Embryonic facial prominence (tissue), 1 donor: ENCODE results near the gene KCNJ5.

ENCODE experiments used
- DNase-seq: peaks from one replicate; pipeline ENCODE4 v3.0.0-alpha.2; 2016; ENCODE audit errors: extremely low spot score

KCNJ5 gene

GRCh38 chr11:128890543-128891368 lies at the start of gene KCNJ5:
TSS of gene KCNJ5 (plus strand) at chr11:128891356. CDS start at chr11:128911274, 19,918 bp downstream.
- no peak for DNase-seq

DNA sequence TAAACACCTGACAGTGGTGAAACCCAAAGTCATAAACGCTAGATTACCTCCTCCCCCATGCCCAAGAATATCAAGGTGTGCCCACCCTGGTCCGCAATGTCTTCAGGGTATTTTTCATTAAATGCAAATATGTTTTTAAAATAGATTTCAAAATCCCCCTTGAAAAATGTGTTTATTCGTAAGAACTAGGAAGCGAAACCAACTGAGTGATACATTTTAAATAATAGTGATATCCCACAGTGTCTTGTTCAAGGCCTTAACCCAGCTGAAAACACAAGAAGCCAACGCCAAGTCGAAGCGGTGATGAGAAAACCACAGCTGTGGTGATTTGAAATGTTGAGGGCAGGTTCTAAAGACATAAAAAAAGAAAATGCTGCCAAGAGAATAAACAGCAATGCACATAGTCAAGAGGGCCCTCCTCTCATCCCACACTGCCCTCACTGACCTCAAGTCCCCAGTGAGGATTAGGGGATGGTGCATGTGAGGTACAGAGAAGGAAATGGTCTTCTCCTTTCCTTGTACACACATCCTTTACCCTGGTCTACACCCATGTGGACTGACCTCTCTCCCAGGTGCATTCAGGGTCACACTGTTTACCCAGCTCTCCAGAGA lies 49.6 kb upstream of the KCNJ5 start:
- DNase-seq: no peak

DNA sequence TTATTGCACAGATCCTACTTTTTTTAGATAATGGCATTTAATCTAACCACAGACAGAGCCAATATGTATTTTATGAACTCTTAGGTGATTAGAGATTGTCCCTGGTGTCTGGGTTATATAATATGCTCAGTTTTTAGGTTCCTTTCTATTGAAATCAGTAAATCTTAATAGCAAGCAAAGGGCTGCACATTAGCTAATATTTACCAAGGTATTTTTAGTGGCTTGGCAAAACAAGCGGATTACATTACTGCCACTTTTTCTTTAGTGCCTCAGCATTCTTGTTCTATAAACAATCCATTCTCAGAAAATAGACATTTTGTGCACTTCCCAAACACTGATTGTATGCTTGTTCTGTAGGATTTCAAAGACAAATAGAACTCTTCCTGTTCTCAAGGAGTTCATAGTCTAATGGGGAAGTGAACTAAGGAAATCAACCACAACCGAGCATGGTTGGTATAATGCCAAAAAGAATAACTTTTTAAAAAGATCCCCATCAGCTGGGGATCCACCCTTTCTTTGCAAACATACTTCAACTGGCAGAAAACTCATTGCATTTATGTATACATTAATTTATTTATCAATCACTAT lies 47.9 kb upstream of the KCNJ5 start:
- no peak for DNase-seq

DNA sequence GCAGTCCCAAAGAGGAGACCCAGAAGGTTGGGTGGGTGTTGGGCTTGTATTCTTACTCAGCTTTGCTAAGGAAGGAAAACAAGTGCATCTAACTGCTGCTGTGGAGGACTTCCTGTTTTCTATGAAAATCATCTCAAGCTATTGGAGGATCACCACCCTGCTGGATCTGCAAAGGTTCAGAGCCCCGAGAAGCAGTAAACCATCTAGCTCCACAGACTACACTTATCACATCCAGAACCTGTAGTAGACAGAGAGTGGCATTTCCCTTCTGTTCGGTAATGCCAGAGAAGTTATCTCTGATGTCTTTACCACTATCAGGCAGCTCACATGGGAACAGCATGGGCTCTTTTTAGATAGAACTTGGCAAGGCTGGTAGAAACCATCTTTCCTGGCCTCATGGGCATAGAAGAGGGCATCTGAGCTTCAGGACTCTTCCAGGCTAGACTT lies 45.8 kb upstream of the KCNJ5 start:
- no peak for DNase-seq

GRCh38 chr11:128846985-128847384 lies 44.2 kb upstream of the KCNJ5 start:
- no peak for DNase-seq

DNA sequence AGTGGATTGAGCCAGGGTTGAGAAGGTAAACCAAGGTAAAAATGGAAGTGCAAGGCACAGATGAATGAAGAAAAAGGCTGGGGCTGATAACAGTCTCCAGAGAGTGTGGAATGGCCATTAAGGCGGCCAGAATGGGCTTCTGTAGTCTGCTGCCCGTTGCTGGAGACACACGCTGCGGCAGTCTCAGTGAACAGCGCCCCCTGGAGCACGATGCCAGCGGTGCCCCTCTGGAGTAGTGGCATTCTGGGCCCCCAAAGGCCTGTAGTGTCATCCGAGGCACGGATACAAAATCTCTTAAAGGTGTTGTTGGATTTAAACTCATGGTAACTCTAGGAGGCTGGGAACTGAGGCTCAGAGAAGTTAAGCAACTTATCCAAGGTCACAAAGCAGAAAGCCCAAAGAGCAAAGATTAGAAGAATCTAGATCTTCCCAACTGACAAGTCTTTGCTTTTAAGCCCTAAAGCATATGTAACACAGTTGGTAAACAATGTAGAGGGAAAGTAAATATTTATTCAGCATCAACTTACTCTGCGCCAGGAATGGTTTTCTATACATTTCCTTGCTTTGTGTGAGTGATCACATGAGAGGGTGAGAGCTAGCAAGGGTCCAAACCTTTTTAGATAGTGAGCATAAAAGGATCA lies 42.2 kb upstream of the KCNJ5 start:
- DNase-seq: no peak

DNA sequence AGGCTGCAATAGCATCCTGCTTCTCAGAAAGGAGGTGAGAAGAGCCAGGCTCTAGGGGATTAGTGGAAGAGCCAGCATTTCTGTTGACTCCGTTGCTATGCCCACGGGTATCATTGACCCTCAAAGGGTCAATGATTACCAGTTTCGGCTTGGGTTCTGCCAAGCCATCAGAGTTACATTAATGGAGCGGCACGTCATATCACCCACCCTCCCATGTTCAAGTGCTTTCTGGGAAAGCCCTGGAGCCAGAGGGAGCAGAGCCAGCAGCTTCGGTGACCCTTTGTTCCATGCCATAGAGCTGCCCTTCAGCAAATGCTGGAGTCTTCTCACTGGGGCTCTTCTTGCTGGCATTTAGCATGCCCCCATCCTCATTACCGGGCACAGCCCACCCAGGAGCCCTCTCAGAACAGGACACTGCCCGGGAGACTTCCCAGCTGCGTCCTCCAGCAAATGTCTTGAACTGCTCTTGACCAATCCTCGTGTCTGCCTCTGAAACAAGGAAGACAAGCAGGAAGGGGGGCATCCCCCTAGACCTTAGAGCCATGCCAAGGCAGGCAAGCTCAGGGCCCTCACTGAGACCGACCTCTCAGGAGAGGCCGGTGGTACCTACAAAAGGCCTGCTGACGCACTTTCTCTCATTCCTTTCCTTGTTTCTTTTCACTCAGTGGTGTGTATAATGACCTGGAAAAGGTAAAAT lies 38.7 kb upstream of the KCNJ5 start:
- DNase-seq: no peak

GRCh38 chr11:128853559-128853958 lies 37.6 kb upstream of the KCNJ5 start:
- DNase-seq: no peak

- no peak for DNase-seq
Observed at GRCh38 chr11:128854841-128855240, 36.3 kb upstream of the KCNJ5 start.

- DNase-seq: no peak
Observed at GRCh38 chr11:128856241-128856640, 34.9 kb upstream of the KCNJ5 start.

- no peak for DNase-seq
Observed at GRCh38 chr11:128857341-128857740, 33.8 kb upstream of the KCNJ5 start.

- peak; percentile 23 for DNase-seq
Observed at GRCh38 chr11:128859563-128860441, 31.4 kb upstream of the KCNJ5 start.

GRCh38 chr11:128860571-128861361 lies 30.4 kb upstream of the KCNJ5 start:
- DNase-seq: no peak

DNA sequence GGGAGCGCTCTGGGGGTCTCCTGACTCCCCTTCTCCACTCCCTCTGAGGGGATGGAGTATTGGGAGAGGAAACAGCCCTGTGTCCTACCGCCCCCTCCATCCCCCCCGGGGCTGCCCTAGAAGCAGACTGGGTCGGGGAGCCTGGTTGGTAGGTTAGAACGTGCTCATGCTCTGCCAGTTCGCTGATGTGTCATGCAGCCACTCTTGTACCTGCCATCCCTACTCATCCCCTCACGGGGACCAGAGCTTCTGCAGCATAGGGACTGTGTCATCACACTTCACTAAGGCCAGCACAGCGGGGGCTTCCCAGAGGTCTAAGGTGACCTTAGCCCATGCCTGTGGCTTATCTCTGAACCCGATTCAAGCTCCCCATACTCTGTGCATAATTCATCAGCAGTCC lies 28.8 kb upstream of the KCNJ5 start:
- no peak for DNase-seq

GRCh38 chr11:128862908-128863660 lies 28.1 kb upstream of the KCNJ5 start:
- DNase-seq: peak; percentile 20

GRCh38 chr11:128865490-128865889 lies 25.7 kb upstream of the KCNJ5 start:
- DNase-seq: no peak

DNA sequence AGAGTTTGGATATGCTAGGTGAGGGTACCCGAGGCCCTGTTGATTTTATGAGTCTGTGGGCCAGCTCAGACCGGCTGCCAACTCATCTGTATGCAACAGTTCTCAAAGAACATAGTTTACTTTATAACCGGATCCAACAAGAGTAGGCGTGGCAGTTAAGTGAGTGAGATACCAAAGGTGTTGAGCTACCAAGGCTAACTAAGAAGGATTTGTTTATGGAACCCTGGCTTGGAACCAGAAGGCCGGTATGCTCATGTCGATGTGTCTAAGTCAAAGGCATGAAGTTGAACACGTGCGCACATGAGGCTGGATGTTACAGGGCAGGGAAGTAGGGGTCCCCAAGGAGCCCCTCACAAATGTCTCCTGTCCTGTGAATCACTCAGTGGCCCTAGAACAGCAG lies 23.9 kb upstream of the KCNJ5 start, which contains the start of gene KCNJ1:
Gene KCNJ1 (minus strand): TSS at position 20 of the 400 bp plus-strand sequence. CDS start 27,053 bp downstream, outside the sequence.
- DNase-seq: no peak

DNA sequence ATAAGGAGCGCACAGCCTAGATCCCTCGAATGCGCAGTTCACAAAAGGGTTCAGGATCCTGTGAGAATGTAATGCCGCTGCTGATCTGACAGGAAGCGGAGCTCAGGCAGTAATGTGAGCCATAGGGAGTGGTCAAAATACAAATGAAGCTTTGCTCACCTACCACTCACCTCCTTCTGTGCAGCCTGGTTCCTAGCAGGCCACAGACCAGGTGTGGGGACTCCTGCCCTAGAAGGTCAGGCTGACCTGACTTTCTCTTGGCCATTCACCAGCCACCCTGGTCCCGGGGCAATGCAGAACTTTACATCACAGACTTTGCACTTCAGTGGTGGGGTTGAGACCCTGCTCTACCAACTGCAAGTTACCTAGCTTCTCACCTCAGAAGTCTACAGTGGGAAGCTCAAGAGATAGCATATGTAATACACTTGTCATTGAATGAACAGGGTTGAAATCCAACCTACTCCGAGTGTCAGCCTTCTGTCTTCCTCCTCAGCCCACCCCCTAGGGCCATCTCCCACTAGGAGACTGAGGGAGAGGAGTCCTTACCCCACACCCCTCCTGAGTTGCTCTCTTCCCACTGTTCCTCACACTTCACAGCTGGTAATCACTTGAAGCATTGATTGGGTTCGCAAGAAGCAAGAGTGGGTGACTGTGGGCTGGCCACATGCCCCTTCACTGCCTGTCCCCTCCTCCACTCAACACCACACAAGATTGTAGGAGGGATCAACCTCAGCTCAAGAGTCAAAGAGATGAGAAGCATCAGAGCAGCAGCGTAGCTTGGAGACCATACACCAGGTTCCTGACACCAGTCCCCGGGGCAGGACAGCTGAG lies 22.1 kb upstream of the KCNJ5 start:
- DNase-seq: no peak
